HUES48 (cell line): ENCODE measurements around the gene ARHGAP45.
A peak's percentile ranks its signal among the peaks of the same experiment; 100 is the strongest.
"Not testable (repeated sequence)": the region's sequence is repeated elsewhere in the genome, so short reads cannot be mapped to it uniquely, and the experiment has no call there.

Source experiments
- H3K27ac ChIP-seq: one replicate; pipeline ENCODE4 v1.7.0; 2013; ENCODE audit warnings: low read depth, low read length, inconsistent platforms
- H3K27me3 ChIP-seq: 2 replicates; pipeline ENCODE4 v1.6.1; 2013; ENCODE audit warnings: mild to moderate bottlenecking, low read length; ENCODE audit not compliant: control insufficient read depth, insufficient read depth
- H3K36me3 ChIP-seq: 2 replicates; pipeline ENCODE4 v1.6.1; 2013; ENCODE audit warnings: low read length; ENCODE audit not compliant: control insufficient read depth, insufficient read depth
- H3K4me1 ChIP-seq: 2 replicates; pipeline ENCODE4 v1.6.1; 2013; ENCODE audit warnings: mild to moderate bottlenecking, low read length; ENCODE audit not compliant: control insufficient read depth, insufficient read depth
- H3K4me3 ChIP-seq: 2 replicates; pipeline ENCODE4 v1.5.1; 2013; ENCODE audit warnings: mild to moderate bottlenecking, low read depth, low read length
- H3K9ac ChIP-seq: 2 replicates; pipeline ENCODE4 v1.6.1; 2013; ENCODE audit warnings: mild to moderate bottlenecking, low read depth, low read length, moderate library complexity
- H3K9me3 ChIP-seq: 2 replicates; pipeline ENCODE4 v1.6.1; 2013; ENCODE audit warnings: low read length; ENCODE audit not compliant: control insufficient read depth, insufficient read depth

Gene ARHGAP45

GRCh38 chr19:1110809-1111640 is 44.1 kb downstream of the ARHGAP45 start:
- Histone ChIP-seq H3K9ac (no peak overlapping the region), H3K36me3 (peaks cover 38% of the 10 kb centered on the region), H3K27ac (no peak overlapping the region), H3K4me1 (no peaks in the 10 kb centered on the region; the same call in 1 of the 2 replicates), H3K27me3 (no peaks in the 10 kb centered on the region), H3K9me3 (no peaks in the 10 kb centered on the region), H3K4me3 (no peak overlapping the region)

- peaks cover 38% of the 10 kb centered on the region for H3K36me3 ChIP-seq
- H3K4me1 ChIP-seq, result no peaks in the 10 kb centered on the region; the same call in 1 of the 2 replicates
- H3K27ac ChIP-seq, result no peak overlapping the region
- no peaks in the 10 kb centered on the region for H3K27me3 ChIP-seq
- H3K9me3 ChIP-seq, result no peaks in the 10 kb centered on the region
- H3K4me3 ChIP-seq, result no peak overlapping the region
- no peak overlapping the region for H3K9ac ChIP-seq
Measured at GRCh38 chr19:1111641-1112267, 44.8 kb downstream of the ARHGAP45 start.

- H3K27ac ChIP-seq, result no peak overlapping the region
- no peak overlapping the region for H3K4me3 ChIP-seq
- peak overlapping the region; percentile 12; the same call in 1 of the 2 replicates for H3K9ac ChIP-seq
- H3K36me3 ChIP-seq, result peaks cover 38% of the 10 kb centered on the region
- H3K27me3 ChIP-seq, result no peaks in the 10 kb centered on the region
- H3K9me3 ChIP-seq, result no peaks in the 10 kb centered on the region
- H3K4me1 ChIP-seq, result no peaks in the 10 kb centered on the region; the same call in 1 of the 2 replicates
Measured at GRCh38 chr19:1112268-1113029, 45.5 kb downstream of the ARHGAP45 start.

- peak overlapping the region; percentile 12; the same call in 1 of the 2 replicates for H3K9ac ChIP-seq
- H3K4me3 ChIP-seq, result no peak overlapping the region
- H3K4me1 ChIP-seq, result no peaks in the 10 kb centered on the region; the same call in 1 of the 2 replicates
- peaks cover 41% of the 10 kb centered on the region for H3K36me3 ChIP-seq
- peak overlapping the region; percentile 66 for H3K27ac ChIP-seq
- no peaks in the 10 kb centered on the region for H3K27me3 ChIP-seq
- H3K9me3 ChIP-seq, result no peaks in the 10 kb centered on the region
Measured at GRCh38 chr19:1113030-1113985, 46.3 kb downstream of the ARHGAP45 start.

GRCh38 chr19:1113986-1114483 is 47.1 kb downstream of the ARHGAP45 start:
- H3K9ac ChIP-seq, result no peak overlapping the region

GRCh38 chr19:1114728-1115127 is 47.8 kb downstream of the ARHGAP45 start:
- H3K27me3 ChIP-seq, H3K9me3 ChIP-seq, H3K9ac ChIP-seq, H3K4me1 ChIP-seq, H3K4me3 ChIP-seq, H3K27ac ChIP-seq: not testable (repeated sequence)
- H3K36me3 ChIP-seq, result peaks cover 48% of the 10 kb centered on the region

More at GRCh38 chr19:1113986-1114483, 47.1 kb downstream of the ARHGAP45 start:
- Histone ChIP-seq H3K9me3 (no peaks in the 10 kb centered on the region), H3K36me3 (peaks cover 42% of the 10 kb centered on the region), H3K4me1 (no peaks in the 10 kb centered on the region; the same call in 1 of the 2 replicates), H3K27ac (peak overlapping the region; percentile 66), H3K4me3 (no peak overlapping the region), H3K27me3 (no peaks in the 10 kb centered on the region)

- H3K9ac ChIP-seq, result no peak overlapping the region
- no peak overlapping the region for H3K4me3 ChIP-seq
- no peak overlapping the region for H3K27ac ChIP-seq
- H3K36me3 ChIP-seq, result peaks cover 52% of the 10 kb centered on the region
- no peaks in the 10 kb centered on the region; the same call in 1 of the 2 replicates for H3K4me1 ChIP-seq
- H3K27me3 ChIP-seq, result no peaks in the 10 kb centered on the region
- H3K9me3 ChIP-seq, result no peaks in the 10 kb centered on the region
Measured at GRCh38 chr19:1115646-1116420, 48.9 kb downstream of the ARHGAP45 start.

- H3K9ac ChIP-seq, result no peak overlapping the region
- H3K27me3 ChIP-seq, result no peaks in the 10 kb centered on the region
- H3K27ac ChIP-seq, result no peak overlapping the region
- no peaks in the 10 kb centered on the region for H3K9me3 ChIP-seq
- no peaks in the 10 kb centered on the region; the same call in 1 of the 2 replicates for H3K4me1 ChIP-seq
- H3K4me3 ChIP-seq, result no peak overlapping the region
- peaks cover 60% of the 10 kb centered on the region for H3K36me3 ChIP-seq
Measured at GRCh38 chr19:1116726-1117581, 50.0 kb downstream of the ARHGAP45 start.

GRCh38 chr19:1117654-1118053 is 50.7 kb downstream of the ARHGAP45 start:
- Histone ChIP-seq H3K4me1 (no peaks in the 10 kb centered on the region), H3K27ac (no peak overlapping the region), H3K27me3 (no peaks in the 10 kb centered on the region), H3K9ac (no peak overlapping the region), H3K36me3 (peaks cover 60% of the 10 kb centered on the region), H3K9me3 (no peaks in the 10 kb centered on the region), H3K4me3 (no peak overlapping the region)
